ENCODE results near the gene ARHGEF17.

- no peak for TF ChIP-seq POLR2A (IDR thresholded peaks at IDR 0.05)
- TF ChIP-seq CTCF (IDR thresholded peaks at IDR 0.05) = no peak
These were observed 73.5 kb downstream of the ARHGEF17 start for GRCh38 chr11:73381589-73381988.

Data from lower leg skin (tissue), 3 donors.